ENCODE measurements around the gene WDR5.

- TF ChIP-seq HMGXB4 (CRISPR knock-in tag; IDR thresholded peaks at IDR 0.05; ENCODE audit: borderline replicate concordance) (no peak), EP300 (IDR thresholded peaks at IDR 0.05) (no peak), EHMT2 (IDR thresholded peaks at IDR 0.05; ENCODE audit: low read depth) (no peak), CBX8 (IDR thresholded peaks at IDR 0.05) (no peak), MAX (IDR thresholded peaks at IDR 0.05) (no peak), REST (IDR thresholded peaks at IDR 0.05) (no peak), SMC3 (IDR thresholded peaks at IDR 0.05) (no peak), HOXB13 (CRISPR knock-in tag; IDR thresholded peaks at IDR 0.05; ENCODE audit: low read depth) (no peak), MAZ (IDR thresholded peaks at IDR 0.05; ENCODE audit: borderline replicate concordance, low read depth, low read length) (no peak), POLR2A (IDR thresholded peaks at IDR 0.05; ENCODE audit: low read length) (no peak), ATOH8 (CRISPR knock-in tag; IDR thresholded peaks at IDR 0.05; ENCODE audit: low read depth) (no peak)
- TF ChIP-seq, protein P1, sequence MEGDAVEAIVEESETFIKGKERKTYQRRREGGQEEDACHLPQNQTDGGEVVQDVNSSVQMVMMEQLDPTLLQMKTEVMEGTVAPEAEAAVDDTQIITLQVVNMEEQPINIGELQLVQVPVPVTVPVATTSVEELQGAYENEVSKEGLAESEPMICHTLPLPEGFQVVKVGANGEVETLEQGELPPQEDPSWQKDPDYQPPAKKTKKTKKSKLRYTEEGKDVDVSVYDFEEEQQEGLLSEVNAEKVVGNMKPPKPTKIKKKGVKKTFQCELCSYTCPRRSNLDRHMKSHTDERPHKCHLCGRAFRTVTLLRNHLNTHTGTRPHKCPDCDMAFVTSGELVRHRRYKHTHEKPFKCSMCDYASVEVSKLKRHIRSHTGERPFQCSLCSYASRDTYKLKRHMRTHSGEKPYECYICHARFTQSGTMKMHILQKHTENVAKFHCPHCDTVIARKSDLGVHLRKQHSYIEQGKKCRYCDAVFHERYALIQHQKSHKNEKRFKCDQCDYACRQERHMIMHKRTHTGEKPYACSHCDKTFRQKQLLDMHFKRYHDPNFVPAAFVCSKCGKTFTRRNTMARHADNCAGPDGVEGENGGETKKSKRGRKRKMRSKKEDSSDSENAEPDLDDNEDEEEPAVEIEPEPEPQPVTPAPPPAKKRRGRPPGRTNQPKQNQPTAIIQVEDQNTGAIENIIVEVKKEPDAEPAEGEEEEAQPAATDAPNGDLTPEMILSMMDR (IDR thresholded peaks at IDR 0.05), result no peak
These were observed 9.4 kb downstream of the WDR5 start for GRCh38 chr9:134145262-134145661.

Data from A549 (cell line).